ENCODE data around the gene PRIMA1. TPM values are rescaled to one million over a fixed set of nuclear protein-coding genes. Genes with fewer than 3 reads are reported as not detected.

PRIMA1 gene
- total RNA-seq, 1 experiment from 2014 or later = not detected

- no peak for DNase-seq (ENCODE audit: low spot score)
Observed at GRCh38 chr14:93733631-93734030, 54.7 kb downstream of the PRIMA1 start.

DNA sequence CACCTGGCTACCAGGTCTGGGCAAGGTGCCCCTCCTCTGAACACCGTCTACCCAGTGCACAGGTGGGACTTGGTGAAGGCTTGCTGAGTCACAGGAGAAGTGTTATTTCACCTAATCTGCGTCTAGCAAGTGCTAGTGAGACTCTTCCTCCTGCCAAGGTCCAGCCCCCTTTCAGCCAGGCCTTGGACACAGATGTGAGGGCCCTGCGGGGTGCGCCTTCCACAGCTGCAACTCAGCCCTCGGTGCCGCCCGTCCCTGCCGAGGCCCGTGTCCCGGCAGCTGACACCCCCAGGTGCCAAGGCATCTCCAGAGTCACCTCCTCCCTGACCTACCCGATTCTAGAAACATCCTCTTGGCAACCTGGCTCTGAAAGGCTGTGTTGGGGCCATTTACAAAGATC, 55.1 kb downstream of the PRIMA1 start:
- DNase-seq (ENCODE audit: low spot score) = no peak

DNA sequence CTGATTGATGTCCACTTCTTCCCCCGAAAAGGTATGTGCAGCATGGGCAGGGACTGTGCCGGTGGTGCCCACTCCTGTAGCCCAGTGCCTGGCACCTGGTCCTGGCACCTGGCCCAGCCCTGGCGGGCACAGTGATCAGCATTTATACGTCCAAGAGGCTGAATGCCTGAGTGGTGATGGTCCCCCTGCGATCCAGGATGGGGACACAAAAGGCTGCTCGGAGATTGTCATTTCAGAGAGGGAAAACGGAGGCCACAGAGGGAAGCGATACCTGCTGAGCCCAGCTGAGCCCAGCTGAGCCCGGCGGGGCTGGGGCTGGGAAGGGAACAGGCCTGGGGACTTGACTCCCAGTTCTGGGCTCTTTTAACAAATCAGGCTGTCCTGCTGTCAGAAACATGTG, 55.8 kb downstream of the PRIMA1 start:
- no peak for DNase-seq (ENCODE audit: low spot score)

DNA sequence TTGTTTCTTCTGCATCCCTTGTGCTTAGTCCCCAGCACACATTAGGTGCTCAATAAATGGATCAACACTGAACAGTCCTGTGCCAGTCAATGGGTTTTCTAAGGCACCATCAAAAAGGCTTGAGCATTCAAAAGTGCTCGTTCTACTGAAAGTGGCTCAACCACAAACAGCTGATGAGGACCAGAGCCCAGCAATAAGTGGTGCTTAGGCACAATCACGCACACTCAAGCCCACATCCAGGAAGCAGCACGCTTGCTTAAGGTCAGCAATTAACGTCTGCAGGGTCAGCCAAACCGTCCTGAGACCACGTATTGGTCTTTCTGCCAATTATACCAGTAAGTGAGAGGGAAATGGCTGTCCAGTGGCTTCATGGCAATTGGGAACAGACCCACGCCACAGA, 56.5 kb downstream of the PRIMA1 start:
- DNase-seq (ENCODE audit: low spot score) = no peak

- no peak for DNase-seq (ENCODE audit: low spot score)
Observed at GRCh38 chr14:93729993-93730392, 58.3 kb downstream of the PRIMA1 start.

DNA sequence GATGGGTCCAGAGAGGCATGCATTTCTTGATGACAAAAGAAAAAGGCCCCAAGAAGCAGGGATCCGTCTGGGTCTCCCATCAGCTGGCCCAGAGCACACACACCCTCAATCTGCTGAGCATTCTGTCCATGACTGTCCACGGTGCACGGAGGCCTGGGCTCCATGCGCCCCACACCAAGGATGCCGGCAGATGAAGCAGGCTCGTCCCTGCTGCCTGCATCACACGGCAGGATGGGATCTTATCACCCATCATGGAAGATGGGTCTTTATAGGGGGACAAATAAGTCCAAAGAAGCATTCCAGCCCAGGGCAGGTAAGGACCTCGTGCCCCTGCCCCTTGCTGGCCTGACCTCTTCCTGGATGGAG, 59.7 kb downstream of the PRIMA1 start:
- no peak for DNase-seq (ENCODE audit: low spot score)

DNA sequence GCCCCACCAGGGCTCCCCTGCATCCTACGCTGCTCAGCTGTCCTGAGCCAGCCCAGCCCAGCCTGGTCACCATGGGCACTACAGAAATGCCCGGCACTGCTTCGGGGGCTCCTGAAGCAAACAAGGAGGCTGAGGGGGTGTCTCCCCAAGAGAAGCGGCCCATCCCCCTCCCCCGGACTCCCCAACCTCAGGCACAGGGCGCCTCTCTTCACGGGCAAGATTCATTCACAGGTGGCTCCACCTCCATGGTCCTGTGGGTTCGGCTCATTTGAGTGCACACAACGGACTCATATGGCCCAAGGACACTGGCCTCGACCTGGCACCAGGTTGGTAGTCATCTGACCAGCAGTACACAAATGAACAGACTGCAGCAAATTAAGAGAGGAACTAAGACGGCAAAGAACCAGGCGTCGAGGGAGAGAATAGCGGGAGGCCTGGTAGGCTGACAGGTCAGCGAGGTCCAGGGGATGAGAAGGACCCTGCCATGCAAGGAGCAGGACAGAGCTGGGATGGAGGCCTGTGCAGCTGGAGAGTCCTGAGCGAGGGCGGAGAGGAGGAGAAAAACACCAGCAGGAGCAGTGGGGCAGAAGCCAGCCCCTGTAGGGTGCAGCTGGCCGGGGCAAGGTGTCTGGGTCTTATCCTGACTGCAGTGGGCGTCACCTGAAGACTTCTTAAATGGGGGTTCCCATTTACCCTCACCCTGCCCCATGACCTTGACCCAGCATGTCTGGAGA, 60.2 kb downstream of the PRIMA1 start:
- DNase-seq (ENCODE audit: low spot score) = no peak

- no peak for DNase-seq (ENCODE audit: low spot score)
Observed at GRCh38 chr14:93727039-93727740, 61.1 kb downstream of the PRIMA1 start.

- no peak for DNase-seq (ENCODE audit: low spot score)
Observed at GRCh38 chr14:93725993-93726392, 62.3 kb downstream of the PRIMA1 start.

GRCh38 chr14:93725002-93725582, 63.2 kb downstream of the PRIMA1 start:
- DNase-seq (ENCODE audit: low spot score) = no peak

DNA sequence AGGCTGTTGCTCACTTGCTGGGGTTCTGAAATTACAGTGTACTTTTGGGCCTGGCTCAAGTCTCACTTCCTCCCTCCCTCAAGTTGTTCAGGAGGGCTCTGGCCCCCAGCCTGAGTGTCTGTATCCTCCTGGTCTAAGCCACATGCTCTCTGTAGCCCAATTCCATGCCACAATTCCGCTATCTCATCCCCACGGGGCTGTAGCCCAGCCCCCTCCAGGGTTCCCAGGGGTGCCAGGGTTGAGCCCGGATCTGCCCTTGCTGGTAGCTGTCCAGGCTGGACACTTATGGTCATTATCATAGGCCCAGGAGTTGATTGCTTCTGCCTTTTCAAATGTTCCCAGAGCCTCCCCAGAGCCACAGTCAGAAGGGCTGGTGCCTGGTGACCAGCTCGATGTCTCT, 65.3 kb downstream of the PRIMA1 start:
- DNase-seq (ENCODE audit: low spot score) = no peak

DNA sequence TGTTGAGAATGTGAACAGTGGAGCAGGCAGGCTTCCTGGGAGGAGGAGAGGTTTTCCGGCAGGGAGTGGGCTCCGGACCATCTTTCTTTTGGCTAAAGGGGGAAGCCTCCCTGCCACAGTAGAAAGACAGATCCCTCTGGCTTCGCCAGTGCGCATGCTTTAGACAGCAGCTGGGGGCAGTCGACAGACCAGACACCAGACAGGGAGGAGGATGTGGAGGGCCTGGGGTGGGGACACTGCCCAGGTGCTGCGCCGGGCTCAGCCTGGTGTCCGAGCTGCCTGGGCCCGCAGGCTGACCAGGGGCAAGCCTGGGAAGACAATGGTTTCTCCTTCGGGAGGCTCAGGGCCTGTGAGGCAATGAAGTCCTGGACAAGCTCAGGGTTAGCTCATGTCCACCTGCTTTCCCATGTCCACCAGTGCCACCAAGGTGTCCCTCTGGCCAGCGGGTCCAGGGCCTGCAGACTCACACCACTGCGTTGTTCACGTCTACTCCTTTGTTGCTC, 67.3 kb downstream of the PRIMA1 start:
- no peak for DNase-seq (ENCODE audit: low spot score)

DNA sequence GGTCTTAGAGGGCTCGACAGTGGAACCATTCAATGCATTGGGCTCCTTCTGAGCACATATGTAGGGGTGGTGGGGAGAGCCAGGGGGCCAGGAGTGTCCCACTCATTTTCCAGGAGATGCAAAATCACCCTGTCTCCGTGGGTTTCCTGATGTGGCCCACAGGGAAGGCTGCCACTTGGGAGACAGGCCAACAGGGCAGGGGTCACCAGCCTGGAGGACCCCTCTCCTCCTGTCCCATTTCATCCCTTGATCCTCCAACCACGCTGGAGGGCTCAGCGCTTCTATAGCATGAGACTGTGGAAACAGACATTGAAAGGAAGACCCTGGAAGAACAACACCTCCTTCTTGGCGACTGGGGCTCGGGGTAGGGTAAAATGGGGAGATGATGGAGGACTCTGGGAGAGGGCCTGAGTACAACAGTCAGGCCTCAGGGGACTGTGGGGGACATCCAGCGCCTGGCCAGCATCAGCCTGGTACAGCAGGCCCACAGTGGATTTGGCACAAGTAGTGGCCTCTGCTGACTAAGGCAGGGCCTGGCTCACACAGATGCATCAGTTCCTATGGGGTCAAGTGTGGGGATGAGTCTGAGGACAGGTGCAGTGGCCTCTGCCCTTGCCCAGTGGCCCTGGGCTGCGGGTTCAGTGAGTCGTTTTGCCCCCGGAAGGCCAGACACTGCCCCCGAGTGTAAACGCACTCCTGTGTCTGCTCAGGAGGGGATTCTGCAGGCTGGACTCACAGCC, 68.0 kb downstream of the PRIMA1 start:
- no peak for DNase-seq (ENCODE audit: low spot score)

DNA sequence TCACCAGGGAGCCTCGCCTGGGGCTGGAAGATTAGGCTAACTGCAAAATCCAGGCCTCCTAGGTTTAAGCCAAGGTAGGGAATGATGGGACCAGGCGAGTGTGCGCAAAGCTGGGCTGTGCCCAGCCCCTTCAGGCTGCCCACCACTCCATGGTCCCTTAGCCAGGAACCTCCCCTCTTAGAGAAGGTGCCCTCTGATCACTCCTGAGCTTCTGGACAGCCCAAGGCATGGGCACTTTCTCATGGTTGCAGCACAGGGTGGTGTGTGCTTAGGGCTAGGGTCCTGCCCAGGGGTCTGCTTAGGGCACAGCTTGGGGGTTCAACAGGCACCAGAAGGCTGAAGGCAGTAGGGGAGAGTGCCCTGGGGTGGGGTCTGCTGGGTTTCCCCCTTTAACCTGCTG, 69.0 kb downstream of the PRIMA1 start:
- DNase-seq (ENCODE audit: low spot score) = no peak

- DNase-seq (ENCODE audit: low spot score) = no peak
Observed at GRCh38 chr14:93717668-93718320, 70.5 kb downstream of the PRIMA1 start.

DNA sequence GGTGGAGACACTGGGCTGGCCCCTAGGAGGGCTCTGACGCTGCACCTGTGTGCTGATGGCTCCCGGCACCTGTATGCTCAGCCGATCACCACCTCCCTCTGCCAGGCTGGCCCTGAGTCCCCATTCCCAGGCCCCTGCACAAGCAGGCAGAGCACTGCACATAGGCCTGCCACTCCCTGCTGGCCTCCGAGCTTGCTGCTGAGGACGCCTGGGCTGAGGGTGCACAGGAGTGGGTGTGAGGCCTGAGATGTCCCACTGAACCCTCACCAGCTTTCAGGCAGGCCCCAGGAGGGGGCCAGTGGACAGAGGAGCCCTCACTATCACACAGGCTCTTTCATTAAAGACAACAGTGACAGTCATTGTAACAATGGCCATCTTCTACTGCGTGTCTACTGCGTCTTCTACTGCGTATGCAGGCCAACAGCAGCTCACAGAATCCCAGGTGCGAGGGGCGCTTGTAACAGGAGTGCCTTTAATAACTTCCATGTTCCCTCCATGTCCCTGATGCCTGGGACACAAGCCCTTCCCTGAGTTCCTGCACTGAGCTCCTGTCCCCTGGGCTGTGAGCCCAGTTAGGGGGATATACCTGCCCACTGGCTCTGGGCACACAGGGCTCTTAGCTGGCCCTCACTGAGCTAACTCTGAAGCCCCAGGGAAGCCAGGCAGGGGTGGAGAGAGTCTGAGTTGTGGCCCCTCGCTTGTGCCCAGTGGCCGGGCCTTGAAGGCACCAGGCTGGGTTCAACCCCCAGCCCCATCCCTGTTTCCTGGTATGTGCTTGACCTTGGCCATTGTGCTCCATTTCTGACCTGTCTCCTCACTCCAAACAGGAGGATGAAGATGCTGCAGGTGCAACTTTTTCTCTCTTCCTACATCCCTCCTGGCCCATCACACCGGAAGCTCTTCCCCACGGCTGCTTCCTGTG, 71.3 kb downstream of the PRIMA1 start:
- DNase-seq (ENCODE audit: low spot score) = no peak

DNA sequence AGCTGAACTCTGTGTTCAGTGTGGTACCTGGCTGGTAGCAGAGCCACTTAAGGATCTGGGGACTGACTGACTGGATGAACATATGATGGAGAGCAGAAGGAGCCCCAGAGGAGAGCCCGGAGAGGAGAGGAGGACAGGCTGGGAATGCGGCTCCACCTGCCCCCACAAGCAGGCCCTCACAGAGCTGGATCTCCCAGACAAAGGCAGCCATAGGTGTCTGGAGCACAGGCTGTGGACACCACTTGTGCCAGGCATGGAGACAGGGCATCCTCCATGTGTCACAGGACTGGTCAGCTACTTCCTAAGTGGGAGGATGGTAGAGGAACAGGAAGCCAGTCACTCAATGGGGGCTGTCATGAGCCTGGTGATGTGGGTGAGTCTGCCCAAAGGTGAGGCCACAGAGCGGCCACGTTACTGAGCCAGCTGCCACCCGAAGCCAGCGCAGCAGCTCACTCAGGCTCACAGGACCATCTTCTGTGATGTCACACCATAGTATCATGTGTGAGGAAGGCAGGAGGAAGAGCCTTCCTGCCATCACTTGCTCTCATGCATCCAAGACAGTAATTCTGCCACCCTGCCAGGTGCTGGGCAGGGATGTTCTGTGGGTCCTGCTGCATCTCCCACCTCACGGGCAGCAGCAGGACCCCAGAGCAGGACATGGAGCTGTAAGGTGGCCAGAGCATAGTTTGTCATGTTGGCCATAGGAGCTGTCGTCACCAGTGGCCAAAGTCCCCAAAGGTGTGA, 72.1 kb downstream of the PRIMA1 start:
- DNase-seq (ENCODE audit: low spot score) = no peak

DNA sequence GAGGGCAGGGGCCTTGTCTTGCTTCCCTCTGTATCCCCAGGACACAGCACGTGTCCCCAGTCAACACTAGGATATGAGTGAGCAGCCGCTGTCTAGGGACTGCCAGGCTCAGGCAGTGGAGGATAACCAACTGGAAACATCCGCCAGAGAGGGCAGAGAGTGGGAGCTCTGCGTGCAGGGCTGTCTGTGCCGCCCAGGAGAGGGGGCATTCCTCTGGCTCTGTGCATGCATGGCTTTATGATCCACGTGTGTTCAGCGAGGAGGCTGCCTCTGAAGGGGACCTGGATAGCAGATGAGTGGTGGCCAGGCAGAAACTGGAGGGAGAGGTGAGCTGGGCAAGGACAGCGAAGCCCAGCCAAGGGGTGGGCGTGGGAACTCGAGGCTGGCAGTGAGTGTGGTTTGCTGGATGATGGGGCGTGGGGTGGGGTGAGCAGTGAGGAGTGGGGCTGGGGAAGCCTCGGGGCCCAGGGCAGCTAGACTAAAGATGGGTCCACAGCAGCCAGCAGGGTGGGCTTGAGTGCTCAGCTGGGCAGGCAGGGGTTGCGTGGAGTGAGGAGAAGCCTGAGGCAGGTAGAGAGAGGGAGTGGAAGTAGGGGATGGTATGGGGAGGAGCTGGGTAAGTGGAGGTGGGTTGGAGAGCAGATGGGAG, 72.9 kb downstream of the PRIMA1 start:
- no peak for DNase-seq (ENCODE audit: low spot score)

DNA sequence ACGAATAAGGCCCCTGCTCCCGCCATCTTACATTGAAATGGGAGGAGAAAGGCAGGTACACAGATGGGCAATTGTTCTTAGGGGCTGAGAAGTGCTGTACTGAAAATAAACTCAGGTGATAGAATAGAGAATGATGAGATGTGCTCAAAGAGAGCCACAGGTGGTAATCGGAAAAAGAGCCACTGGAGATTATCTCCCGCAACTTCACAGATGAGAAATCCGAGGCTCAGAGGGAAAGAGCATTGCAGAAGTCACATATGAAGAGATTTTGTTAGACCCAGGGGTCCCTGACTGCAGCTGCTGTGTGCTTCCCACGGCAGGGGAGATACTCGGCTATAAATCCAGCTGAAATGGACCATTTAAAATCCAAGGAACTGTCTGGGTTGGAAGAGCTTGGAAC, 73.7 kb downstream of the PRIMA1 start:
- no peak for DNase-seq (ENCODE audit: low spot score)

Data from HT-29 (cell line).